Nephron (organoid): ENCODE data around the gene ALG10.
"Not testable (repeated sequence)": the region's sequence is repeated elsewhere in the genome, so short reads cannot be mapped to it uniquely, and the experiment has no call there.

ENCODE experiments used
- H3K27ac Mint-ChIP-seq, 3 experiments: 2 replicates each; pipeline ENCODE4 v1.8.0; 2020; ENCODE audit warnings: mixed read lengths in 3 of 3, mild to moderate bottlenecking in 2 of 3, moderate library complexity in 1 of 3
- H3K27me3 Mint-ChIP-seq: 2 replicates; pipeline ENCODE4 v1.8.0; 2021; ENCODE audit warnings: low read depth, mild to moderate bottlenecking, moderate library complexity, mixed read lengths
- H3K36me3 Mint-ChIP-seq: 2 replicates; pipeline ENCODE4 v1.8.0; 2020; ENCODE audit warnings: low read depth, mixed read lengths
- H3K4me1 Mint-ChIP-seq: 2 replicates; pipeline ENCODE4 v1.8.0; 2020; ENCODE audit warnings: mixed read lengths
- H3K4me3 Mint-ChIP-seq, 3 experiments: 2 replicates each; pipeline ENCODE4 v1.8.0; 2020; ENCODE audit warnings: mild to moderate bottlenecking in 3 of 3, mixed read lengths in 3 of 3, moderate library complexity in 2 of 3
- H3K9me3 Mint-ChIP-seq: 2 replicates; pipeline ENCODE4 v1.8.0; 2020; ENCODE audit warnings: mixed read lengths
- CTCF ChIP-seq, 3 experiments: fragments of 200-600 bp; sonication (generic); IDR thresholded peaks; one replicate each; pipeline ENCODE4 v1.5.0; 2021; ENCODE audit warnings: antibody characterized with exemption in 3 of 3; ENCODE audit not compliant: unreplicated experiment in 3 of 3

The ALG10 gene

GRCh38 chr12:33994857-33995808 lies 27.2 kb upstream of the ALG10 start:
- H3K4me1 Mint-ChIP-seq = no peaks in the 10 kb centered on the region
- no peak for TF ChIP-seq CTCF (IDR thresholded peaks at IDR 0.05; ENCODE audit: unreplicated experiment in 3 of 3)
- peaks cover 20% of the 10 kb centered on the region for H3K27me3 Mint-ChIP-seq
- no peak overlapping the region for H3K4me3 Mint-ChIP-seq
- H3K36me3 Mint-ChIP-seq = no peaks in the 10 kb centered on the region
- H3K27ac Mint-ChIP-seq = no peak overlapping the region
- H3K9me3 Mint-ChIP-seq = no peaks in the 10 kb centered on the region

DNA sequence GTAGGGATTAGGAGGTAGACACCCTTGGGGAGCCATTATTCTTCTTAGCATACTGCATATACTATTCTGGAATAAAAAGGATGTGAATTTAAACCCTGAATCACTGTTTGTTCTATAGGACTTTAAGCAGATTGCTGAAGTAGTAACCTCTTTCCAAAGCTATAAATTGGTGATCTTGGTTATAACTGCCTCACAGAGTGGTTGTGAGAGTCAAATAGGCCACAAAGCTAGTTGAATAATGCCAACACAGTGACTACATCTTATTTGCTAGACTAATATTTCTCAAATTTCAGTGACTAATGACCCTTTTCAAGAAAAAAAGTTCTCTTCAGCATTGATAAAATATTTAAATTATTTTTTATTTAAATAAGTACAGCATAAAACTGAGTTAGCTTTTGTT lies 13.5 kb upstream of the ALG10 start:
- H3K27me3 Mint-ChIP-seq, H3K36me3 Mint-ChIP-seq, H3K4me1 Mint-ChIP-seq, H3K27ac Mint-ChIP-seq, H3K9me3 Mint-ChIP-seq, H3K4me3 Mint-ChIP-seq: not testable (repeated sequence)

DNA sequence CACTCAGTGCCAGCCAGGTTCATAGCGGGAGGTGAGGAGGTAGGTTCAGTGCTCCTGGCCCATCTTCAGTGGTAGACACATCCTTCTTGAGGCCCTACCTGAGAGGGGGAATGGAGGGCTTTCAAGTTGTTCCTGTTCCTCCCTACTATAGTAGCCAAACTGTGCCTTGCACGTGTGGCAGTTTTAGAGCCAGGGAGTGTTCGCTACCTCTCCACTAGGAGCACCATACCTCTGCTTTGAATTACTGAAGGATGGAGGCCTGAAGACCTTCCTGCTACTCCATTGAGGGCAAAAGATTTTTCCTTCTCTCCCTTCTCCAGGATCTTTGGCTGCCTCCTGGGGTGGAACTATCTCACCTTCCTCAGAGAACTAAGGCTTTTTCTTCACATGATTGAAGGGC lies 5.9 kb upstream of the ALG10 start:
- no peak for TF ChIP-seq CTCF (IDR thresholded peaks at IDR 0.05; ENCODE audit: unreplicated experiment in 3 of 3)
- Mint-ChIP-seq H3K27ac (no peak overlapping the region), H3K27me3 (no peaks in the 10 kb centered on the region), H3K4me1 (no peaks in the 10 kb centered on the region), H3K36me3 (no peaks in the 10 kb centered on the region), H3K4me3 (no peak overlapping the region), H3K9me3 (no peaks in the 10 kb centered on the region)

- H3K4me1 Mint-ChIP-seq = peaks cover 12% of the 10 kb centered on the region
- peak overlapping the region; percentile 31 to 61 (median 61) for H3K4me3 Mint-ChIP-seq
- H3K9me3 Mint-ChIP-seq = no peaks in the 10 kb centered on the region
- peaks cover 3% of the 10 kb centered on the region for H3K36me3 Mint-ChIP-seq
- H3K27ac Mint-ChIP-seq = peak overlapping the region; percentile 88 to 97 (median 96)
- TF ChIP-seq CTCF (IDR thresholded peaks at IDR 0.05; ENCODE audit: unreplicated experiment in 3 of 3) = no peak
- no peaks in the 10 kb centered on the region for H3K27me3 Mint-ChIP-seq
Observed at GRCh38 chr12:34021071-34021470, 1.2 kb upstream of the ALG10 start.

DNA sequence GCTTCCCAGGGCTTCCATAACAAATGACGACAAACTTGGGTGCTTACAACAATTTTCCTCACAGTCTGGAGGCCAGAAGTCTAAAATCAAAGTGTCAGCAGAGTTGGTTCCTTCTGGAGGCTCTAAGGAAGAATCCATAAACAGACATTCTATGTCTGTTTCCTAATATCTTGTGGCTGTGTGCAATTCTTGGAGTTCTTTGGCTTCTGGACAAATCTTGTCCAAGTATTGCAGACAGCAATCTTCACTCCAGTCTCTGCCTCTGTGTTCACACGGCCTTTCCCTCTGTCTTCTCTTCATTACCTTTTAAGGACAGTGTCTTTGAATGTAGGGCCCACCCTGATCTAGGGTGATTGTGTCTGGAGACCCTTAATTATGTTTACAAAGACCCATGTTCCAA lies 5.4 kb downstream of the ALG10 start:
- H3K36me3 Mint-ChIP-seq, H3K27me3 Mint-ChIP-seq, H3K27ac Mint-ChIP-seq, H3K4me1 Mint-ChIP-seq, H3K4me3 Mint-ChIP-seq, H3K9me3 Mint-ChIP-seq: not testable (repeated sequence)

DNA sequence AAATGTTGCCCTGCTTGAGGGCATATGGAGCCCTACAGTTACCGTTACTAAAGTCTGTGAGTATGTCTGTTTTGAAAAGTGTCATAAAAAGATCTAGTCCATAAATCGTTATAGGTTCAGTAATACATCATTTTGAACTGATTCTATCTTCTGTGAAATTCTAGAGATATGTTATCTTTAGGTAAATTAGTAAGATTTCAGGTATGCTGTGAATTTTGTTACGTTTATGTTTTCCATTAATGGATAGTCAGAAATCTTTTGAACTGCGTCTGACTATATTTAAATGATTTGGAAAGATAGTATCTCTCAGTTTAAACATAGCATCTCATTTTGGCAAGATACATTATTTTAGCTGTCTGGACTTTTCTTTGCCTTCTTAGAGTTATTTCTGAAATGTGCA lies 8.3 kb downstream of the ALG10 start:
- TF ChIP-seq CTCF (IDR thresholded peaks at IDR 0.05; ENCODE audit: unreplicated experiment in 3 of 3) = no peak
- Mint-ChIP-seq H3K27me3 (no peaks in the 10 kb centered on the region), H3K27ac (no peak overlapping the region), H3K36me3 (no peaks in the 10 kb centered on the region), H3K4me1 (no peaks in the 10 kb centered on the region), H3K4me3 (no peak overlapping the region), H3K9me3 (no peaks in the 10 kb centered on the region)
